Measurements from ENCODE around the gene FLOT2.

DNA sequence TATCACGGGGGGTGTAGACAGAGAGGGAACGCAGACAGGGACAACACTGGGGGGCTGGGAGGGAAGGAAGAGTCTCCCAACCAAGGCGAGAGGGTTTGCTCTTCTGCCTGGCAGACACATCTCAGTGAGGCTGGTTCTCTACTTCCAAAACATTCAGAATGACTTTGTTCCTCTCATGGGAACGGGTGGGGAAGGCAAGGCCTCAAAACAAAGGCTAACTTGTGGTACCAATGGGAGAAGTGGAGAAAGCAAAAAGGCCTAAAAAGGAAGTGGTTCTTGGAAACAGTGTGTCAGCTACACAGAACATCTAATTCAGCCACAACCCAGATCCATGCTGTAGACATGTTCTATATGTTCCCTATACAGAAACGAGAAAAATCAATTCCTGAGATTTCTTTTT lies 7.5 kb downstream of the FLOT2 start:
- TF ChIP-seq POLR2A (IDR thresholded peaks at IDR 0.05) = no peak
- TF ChIP-seq CTCF (IDR thresholded peaks at IDR 0.05) = no peak
